ENCODE data around the gene STK39.

STK39 gene

GRCh38 chr2:168247341-168248261 is at the start of gene STK39:
Gene STK39 (minus strand): TSS chr2:168247595. CDS start chr2:168247435, 160 bp downstream.
- TF ChIP-seq CTCF (IDR thresholded peaks at IDR 0.05; ENCODE audit: borderline replicate concordance, insufficient read depth, low read depth, low read length): no peak
- H3K4me3 ChIP-seq (ENCODE audit: low read depth, low read length): peak within 1 kb of the TSS; percentile 33

- no peak overlapping the region for H3K4me3 ChIP-seq (ENCODE audit: low read depth, low read length)
- no peak for TF ChIP-seq CTCF (IDR thresholded peaks at IDR 0.05; ENCODE audit: borderline replicate concordance, insufficient read depth, low read depth, low read length)
Observed at GRCh38 chr2:168295051-168295450, 47.7 kb upstream of the STK39 start.

GRCh38 chr2:168294409-168294808 is 47.0 kb upstream of the STK39 start:
- TF ChIP-seq CTCF (IDR thresholded peaks at IDR 0.05; ENCODE audit: borderline replicate concordance, insufficient read depth, low read depth, low read length): no peak

GRCh38 chr2:168293766-168294165 is 46.4 kb upstream of the STK39 start:
- no peak overlapping the region for H3K4me3 ChIP-seq (ENCODE audit: low read depth, low read length)
- TF ChIP-seq CTCF (IDR thresholded peaks at IDR 0.05; ENCODE audit: borderline replicate concordance, insufficient read depth, low read depth, low read length): 0 out of 2 replicates have a peak, but pooled peaks have one; percentile 11

More at GRCh38 chr2:168294409-168294808, 47.0 kb upstream of the STK39 start:
- no peak overlapping the region for H3K4me3 ChIP-seq (ENCODE audit: low read depth, low read length)

GRCh38 chr2:168290391-168290790 is 43.0 kb upstream of the STK39 start:
- no peak overlapping the region for H3K4me3 ChIP-seq (ENCODE audit: low read depth, low read length)
- no peak for TF ChIP-seq CTCF (IDR thresholded peaks at IDR 0.05; ENCODE audit: borderline replicate concordance, insufficient read depth, low read depth, low read length)

- H3K4me3 ChIP-seq (ENCODE audit: low read depth, low read length): no peak overlapping the region
- no peak for TF ChIP-seq CTCF (IDR thresholded peaks at IDR 0.05; ENCODE audit: borderline replicate concordance, insufficient read depth, low read depth, low read length)
Observed at GRCh38 chr2:168289880-168290279, 42.5 kb upstream of the STK39 start.

GRCh38 chr2:168286535-168286934 is 39.1 kb upstream of the STK39 start:
- no peak for TF ChIP-seq CTCF (IDR thresholded peaks at IDR 0.05; ENCODE audit: borderline replicate concordance, insufficient read depth, low read depth, low read length)
- H3K4me3 ChIP-seq (ENCODE audit: low read depth, low read length): no peak overlapping the region
